ENCODE results near the gene OTUD7B. TPM values are rescaled to one million over a fixed set of nuclear protein-coding genes. Genes with fewer than 3 reads are reported as not detected.
"Not testable (repeated sequence)": the region's sequence is repeated elsewhere in the genome, so short reads cannot be mapped to it uniquely, and the experiment has no call there.

OTUD7B gene
- total RNA-seq (10 to 100 TPM in 3 of 6 donors, 1 to 10 TPM in 3; 8.0 to 16.9 (median 9.9) TPM), polyA plus RNA-seq (1 to 10 TPM; 2.6 to 4.0 TPM)

- FAIRE-seq (no peak), DNase-seq (peak; percentile 84 to 94 (median 90)), ATAC-seq (peak; percentile 92 to 97 (median 95))
- Histone ChIP-seq H3K4me3 (peak within 1 kb of the TSS; percentile 62 to 94 (median 88)), H3K27ac (peak within 1 kb of the TSS; percentile 82 to 97 (median 90)), H3K36me3 (no peaks in the 10 kb centered on the region), H3K9me3 (no peaks in the 10 kb centered on the region), H3K4me1 (peaks cover 10 to 31% (median 15%) of the 10 kb centered on the region in 3 donors), H3K27me3 (no peaks in the 10 kb centered on the region)
- intact Hi-C loops (cut with DNase I), result no loop called here
- WGBS, 2 donors, result 0 to 1% methylated on average over 58 to 59 of the region's 59 CpGs
- no peak for TF ChIP-seq CTCF (IDR thresholded peaks at IDR 0.05)
Measured at GRCh38 chr1:150010393-150011115, at the start of gene OTUD7B. TSS of gene OTUD7B (minus strand) at chr1:150010726. CDS start at chr1:149977510, 33,216 bp downstream.

- FAIRE-seq (no peak), ATAC-seq (no peak), DNase-seq (no peak)
- WGBS, 2 donors, result 59 to 74% methylated on average over 4 of the region's 4 CpGs
- Histone ChIP-seq H3K9me3 (no peaks in the 10 kb centered on the region), H3K27ac (no peak overlapping the region), H3K4me3 (no peak overlapping the region), H3K4me1 (peaks cover 0 to 3% (median 0%) of the 10 kb centered on the region in 3 donors), H3K27me3 (no peaks in the 10 kb centered on the region), H3K36me3 (no peaks in the 10 kb centered on the region)
- intact Hi-C loops (cut with DNase I), result no loop called here
- no peak for TF ChIP-seq CTCF (IDR thresholded peaks at IDR 0.05)
Measured at GRCh38 chr1:150060260-150060659, 49.7 kb upstream of the OTUD7B start.

- no peak for FAIRE-seq
- H3K4me3 ChIP-seq, result no peak overlapping the region
- WGBS, 2 donors, result 51 to 56% methylated on average over 1 of the region's 1 CpG
Measured at GRCh38 chr1:150056407-150056806, 45.9 kb upstream of the OTUD7B start.

GRCh38 chr1:150055507-150055906 is 45.0 kb upstream of the OTUD7B start:
- intact Hi-C loops (cut with DNase I); ATAC-seq; FAIRE-seq; H3K9me3 ChIP-seq; H3K4me3 ChIP-seq; H3K27me3 ChIP-seq; H3K27ac ChIP-seq; DNase-seq; H3K4me1 ChIP-seq; H3K36me3 ChIP-seq: not testable (repeated sequence)
- 92% methylated on average over 4 of the region's 4 CpGs for WGBS, 2 donors

More at GRCh38 chr1:150056407-150056806, 45.9 kb upstream of the OTUD7B start:
- Histone ChIP-seq H3K9me3 (no peaks in the 10 kb centered on the region), H3K4me1 (no peaks in the 10 kb centered on the region), H3K27ac (no peak overlapping the region), H3K36me3 (no peaks in the 10 kb centered on the region), H3K27me3 (no peaks in the 10 kb centered on the region)
- DNase-seq, result no peak
- intact Hi-C loops (cut with DNase I), result no loop called here
- ATAC-seq, result no peak
- no peak for TF ChIP-seq CTCF (IDR thresholded peaks at IDR 0.05)

- no peaks in the 10 kb centered on the region for H3K27me3 ChIP-seq
- no peaks in the 10 kb centered on the region for H3K4me1 ChIP-seq
- H3K27ac ChIP-seq, result no peak overlapping the region
- 66 to 71% methylated on average over 3 of the region's 3 CpGs for WGBS, 2 donors
- no peaks in the 10 kb centered on the region for H3K36me3 ChIP-seq
- FAIRE-seq (no peak), DNase-seq (no peak), ATAC-seq (no peak)
- intact Hi-C loops (cut with DNase I), result loop anchor here in 1 of 3 donors (5.0 kb wide), 1 partner anchor 92 kb away; no protein-coding TSS in a partner anchor
- no peaks in the 10 kb centered on the region for H3K9me3 ChIP-seq
- no peak overlapping the region for H3K4me3 ChIP-seq
- no peak for TF ChIP-seq CTCF (IDR thresholded peaks at IDR 0.05)
Measured at GRCh38 chr1:150053926-150054325, 43.4 kb upstream of the OTUD7B start.

- DNase-seq, H3K4me3 ChIP-seq, H3K27ac ChIP-seq, FAIRE-seq, ATAC-seq, H3K9me3 ChIP-seq, H3K27me3 ChIP-seq, H3K36me3 ChIP-seq, H3K4me1 ChIP-seq: not testable (repeated sequence)
- intact Hi-C loops (cut with DNase I), result loop anchor here in 1 of 3 donors (5.0 kb wide), 1 partner anchor 90 kb away; no protein-coding TSS in a partner anchor
- 42% methylated on average over 3 of the region's 3 CpGs for WGBS, 2 donors
Measured at GRCh38 chr1:150051905-150052412, 41.4 kb upstream of the OTUD7B start.

All from pancreas (tissue), 10 donors.